IPS-NIHi7 (cell line): ENCODE measurements around the gene DARS2.
A peak's percentile ranks its signal among the peaks of the same experiment; 100 is the strongest.
"Not testable (repeated sequence)": the region's sequence is repeated elsewhere in the genome, so short reads cannot be mapped to it uniquely, and the experiment has no call there.

ENCODE experiments used
- DNase-seq: peaks from one replicate; pipeline ENCODE4 v3.0.0; 2012; ENCODE audit warnings: mixed read lengths; ENCODE audit errors: extremely low spot score

DARS2 gene

DNA sequence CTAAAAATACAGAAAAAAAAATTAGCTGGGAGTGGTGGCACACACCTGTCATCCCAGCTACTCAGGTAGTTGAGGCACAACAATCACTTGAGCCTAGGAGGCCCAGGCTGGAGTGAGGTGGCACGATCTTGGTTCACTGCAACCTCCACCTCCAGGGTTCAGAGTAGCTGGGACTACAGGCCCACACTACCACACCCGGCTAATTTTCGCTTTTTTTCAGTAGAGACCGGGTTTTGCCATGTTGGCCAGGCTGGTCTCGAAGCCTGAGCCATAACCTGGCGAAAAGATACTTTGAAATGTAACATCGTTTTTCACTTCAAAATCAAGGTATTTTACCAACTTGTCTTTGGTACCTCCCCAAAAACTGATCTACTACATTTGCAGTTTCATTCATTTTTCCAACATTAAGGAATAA is 37.3 kb downstream of the DARS2 start:
- DNase-seq: no peak

DNA sequence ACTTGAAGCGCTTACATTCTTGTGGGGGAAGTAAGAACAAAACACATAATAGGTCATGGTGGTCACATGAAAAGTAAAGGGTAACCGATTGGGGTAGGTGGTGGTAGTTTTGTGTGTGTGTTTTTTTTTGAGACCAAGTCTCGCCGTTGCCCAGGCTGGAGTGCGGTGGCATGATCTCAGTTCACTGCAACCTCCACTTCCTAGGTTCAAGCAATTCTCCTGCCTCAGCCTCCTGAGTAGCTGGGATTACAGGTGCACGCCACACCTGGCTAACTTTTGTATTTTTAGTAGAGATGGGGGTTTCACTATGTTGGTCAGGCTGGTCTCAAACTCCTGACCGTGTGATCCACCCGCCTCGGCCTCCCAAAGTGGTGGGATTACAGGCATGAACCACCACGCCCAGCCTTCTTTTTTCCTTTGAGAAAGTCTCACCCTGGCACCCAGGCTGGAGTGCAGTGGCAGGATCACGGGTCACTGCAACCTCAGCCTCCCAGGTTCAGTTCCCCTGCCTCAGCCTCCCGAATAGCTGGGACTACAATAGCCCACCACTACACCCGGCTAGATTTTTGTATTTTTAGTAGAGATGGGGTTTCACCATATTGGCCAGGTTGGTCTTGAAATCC is 37.8 kb downstream of the DARS2 start:
- not testable (repeated sequence) for DNase-seq

DNA sequence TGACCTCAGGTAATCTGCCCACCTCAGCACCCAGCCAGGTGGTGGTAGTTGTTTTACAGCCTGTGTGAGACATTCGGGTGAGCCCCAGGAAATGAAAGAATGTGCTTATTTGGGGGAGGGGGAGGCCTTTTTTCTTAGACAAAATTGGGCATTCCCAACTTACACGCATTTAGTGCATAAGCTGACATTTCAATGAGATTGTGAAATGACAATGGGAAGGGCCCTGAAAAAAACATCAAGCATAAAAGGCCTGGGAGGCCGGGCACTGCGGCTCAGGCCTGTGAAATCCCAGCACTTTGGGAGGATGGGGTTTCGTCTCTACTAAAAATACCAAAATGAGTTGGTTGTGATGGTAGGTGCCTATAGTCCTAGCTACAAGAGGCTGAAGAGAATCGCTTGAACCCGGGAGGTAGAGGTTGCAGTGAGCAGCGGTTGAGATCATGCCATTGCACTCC is 38.3 kb downstream of the DARS2 start:
- DNase-seq: no peak

GRCh38 chr1:173863224-173864161 is 39.0 kb downstream of the DARS2 start:
- DNase-seq: no peak

DNA sequence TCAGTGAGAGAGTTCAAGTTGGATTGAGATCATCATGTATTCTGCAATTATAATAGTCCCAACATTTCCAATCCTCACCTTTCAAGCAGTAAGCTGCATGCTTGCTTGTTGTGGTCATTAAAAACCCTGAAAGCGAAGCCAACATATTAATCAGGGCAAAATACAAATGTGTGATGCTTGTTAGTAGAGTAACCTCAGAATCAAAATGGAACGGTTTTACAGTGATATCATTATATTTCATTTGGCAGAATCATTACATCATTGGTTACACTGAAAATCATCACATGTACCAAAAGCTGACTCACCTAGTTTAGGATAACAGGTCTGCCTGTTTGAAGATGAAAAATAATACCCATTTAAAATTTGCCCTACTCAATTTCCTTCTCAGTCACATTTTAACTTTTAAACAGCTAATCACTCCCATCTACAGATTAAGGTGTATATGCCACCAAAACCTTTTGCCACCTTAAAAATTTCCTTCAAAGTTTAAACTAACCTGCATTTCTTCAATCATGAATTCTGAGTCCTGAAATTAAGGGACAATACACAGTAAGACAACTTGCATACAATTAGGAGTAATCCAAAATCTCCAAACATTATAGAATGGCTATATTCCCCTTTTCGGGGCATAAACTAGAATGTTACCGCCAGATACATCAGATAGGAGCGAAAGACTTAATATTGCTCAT is 39.9 kb downstream of the DARS2 start:
- DNase-seq: no peak

GRCh38 chr1:173865468-173866164 is 41.1 kb downstream of the DARS2 start:
- no peak for DNase-seq

GRCh38 chr1:173866413-173867115 is 42.1 kb downstream of the DARS2 start:
- no peak for DNase-seq

- DNase-seq: no peak
These were observed 42.8 kb downstream of the DARS2 start for GRCh38 chr1:173867141-173867752.

- DNase-seq: peak; percentile 94
These were observed 43.3 kb downstream of the DARS2 start, which contains the start of gene GAS5 for GRCh38 chr1:173867753-173868265. GAS5 (minus strand) TSS chr1:173867989.

GRCh38 chr1:173868266-173869020 is 44.0 kb downstream of the DARS2 start, which contains the start of gene ZBTB37:
ZBTB37 (plus strand) TSS chr1:173868380; CDS start chr1:173870226, 1,846 bp downstream.
- peak; percentile 96 for DNase-seq

DNA sequence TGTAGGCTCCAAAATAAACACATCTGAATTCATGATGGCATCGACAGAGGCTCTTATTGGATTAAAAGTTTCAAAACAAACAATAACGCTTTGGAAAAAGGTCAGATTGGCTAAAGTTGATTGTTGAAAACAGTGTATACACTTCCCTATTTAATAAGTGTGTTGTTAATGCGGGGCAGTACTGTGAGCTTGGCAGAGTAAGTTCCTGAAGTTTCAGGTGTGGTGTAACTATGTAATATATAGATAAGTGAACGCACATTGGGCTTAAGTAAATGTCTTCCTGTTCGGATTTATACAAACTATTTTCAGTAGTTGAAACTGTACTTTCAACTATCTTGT is 44.5 kb downstream of the DARS2 start:
- no peak for DNase-seq

- DNase-seq: no peak
These were observed 46.0 kb downstream of the DARS2 start for GRCh38 chr1:173870252-173871075.

DNA sequence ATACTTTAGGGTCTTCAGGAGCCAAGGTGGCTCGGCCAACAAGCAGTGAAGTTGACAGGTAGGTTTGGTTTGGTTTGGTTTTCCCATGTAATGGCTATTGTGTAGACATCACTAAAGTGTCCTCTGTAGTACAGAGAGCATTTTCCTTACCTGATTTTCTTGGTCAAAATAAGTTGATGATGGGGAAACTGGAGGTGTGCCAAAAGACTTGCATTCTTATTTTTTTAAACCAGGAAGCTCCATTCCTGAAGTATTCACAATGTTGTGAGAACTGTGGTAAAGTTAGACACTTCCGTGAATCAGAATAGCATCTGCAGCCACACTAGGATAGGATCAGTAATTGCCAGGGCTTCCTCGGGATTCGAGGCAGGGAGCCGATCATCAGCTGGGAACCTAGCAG is 46.6 kb downstream of the DARS2 start:
- no peak for DNase-seq

DNA sequence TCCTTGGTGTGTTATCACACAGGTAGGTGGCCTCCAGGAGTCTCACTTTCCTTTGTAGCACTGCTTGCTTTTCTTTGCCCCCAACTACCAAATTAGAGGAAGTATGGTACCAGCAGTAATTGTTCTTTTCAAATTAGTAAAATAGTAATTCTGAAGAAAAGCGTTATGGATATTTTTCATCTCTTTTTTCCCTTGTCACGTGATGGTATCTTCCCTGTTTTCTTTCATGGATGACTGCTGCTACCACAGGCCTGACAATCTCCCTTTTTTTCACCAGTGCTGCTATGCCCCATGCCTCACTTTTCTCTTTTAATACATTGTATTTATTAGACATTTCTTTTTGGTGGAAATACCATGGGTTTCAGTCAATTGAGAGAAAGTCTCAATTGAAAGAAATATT is 47.0 kb downstream of the DARS2 start:
- no peak for DNase-seq

- DNase-seq: no peak
These were observed 52.3 kb downstream of the DARS2 start for GRCh38 chr1:173876732-173877131.

DNA sequence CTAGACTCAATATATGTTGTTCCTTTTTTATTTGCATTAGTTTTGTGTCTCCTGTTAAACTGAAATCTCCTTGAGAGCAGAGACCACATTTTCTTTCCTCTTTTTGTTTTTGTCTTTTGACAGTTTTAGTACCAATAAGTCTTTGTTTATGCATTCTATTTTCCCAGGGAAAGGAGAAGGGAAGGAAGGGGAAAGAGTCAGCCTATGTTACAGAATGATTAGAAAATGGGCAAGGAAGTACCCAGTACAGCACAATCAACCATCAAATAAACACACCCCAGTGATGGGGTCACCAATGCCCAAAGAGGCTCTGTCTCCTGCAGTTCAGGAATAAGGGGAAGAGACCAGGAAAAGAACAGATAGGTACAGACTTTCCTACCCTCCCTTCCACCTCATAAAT is 53.8 kb downstream of the DARS2 start:
- DNase-seq: no peak

DNA sequence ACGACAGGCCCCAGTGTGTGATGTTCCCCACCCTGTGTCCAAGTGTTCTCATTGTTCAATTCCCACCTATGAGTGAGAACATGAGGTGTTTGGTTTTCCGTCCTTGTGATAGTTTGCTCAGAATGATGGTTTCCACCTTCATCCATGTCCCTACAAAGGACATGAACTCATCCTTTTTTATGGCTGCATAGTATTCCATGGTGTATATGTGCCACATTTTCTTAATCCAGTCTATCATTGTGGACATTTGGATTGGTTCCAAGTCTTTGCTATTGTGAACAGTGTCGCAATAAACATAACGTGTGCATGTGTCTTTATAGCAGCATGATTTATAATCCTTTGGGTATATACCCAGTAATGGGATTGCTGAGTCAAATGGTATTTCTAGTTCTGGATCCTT is 56.6 kb downstream of the DARS2 start:
- DNase-seq: not testable (repeated sequence)

DNA sequence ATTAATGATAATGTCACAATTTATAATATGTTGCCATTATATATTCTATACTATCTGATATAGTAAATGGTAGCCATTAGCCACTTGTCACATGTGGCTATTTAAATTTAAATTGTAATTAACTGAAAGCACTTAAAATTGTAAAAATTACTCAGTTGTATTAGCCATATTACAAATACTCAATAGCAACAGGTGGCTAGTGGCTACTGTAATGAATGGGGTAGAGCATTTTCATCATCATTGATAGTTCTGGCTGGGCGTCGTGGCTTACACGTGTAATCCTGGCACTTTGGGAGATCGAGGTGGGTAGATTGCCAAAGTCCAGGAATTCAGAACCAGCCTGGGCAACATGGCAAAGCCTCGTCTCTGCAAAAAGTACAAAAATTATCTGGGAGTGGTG is 60.2 kb downstream of the DARS2 start:
- DNase-seq: no peak
